ENCODE results near the gene PREB.

PREB gene

DNA sequence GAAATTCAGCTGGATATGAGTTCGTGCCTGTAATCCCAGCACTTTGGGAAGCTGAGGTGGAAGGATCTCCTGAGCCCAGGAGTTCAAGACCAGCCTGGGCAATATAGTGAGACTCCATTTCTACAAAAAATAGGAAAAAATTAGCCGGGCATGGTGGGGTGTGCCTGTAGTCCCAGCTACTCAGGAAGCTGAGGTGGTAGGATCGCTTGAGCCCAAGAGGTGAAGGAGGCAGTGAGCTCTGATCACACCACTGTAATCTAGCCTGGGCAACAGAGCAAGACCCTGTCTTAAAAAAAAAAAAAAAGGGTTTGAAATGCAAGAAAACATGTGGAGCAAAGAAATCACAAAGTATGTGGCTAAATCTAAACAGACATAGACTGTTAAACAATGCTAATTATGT is 25.4 kb downstream of the PREB start:
- TF ChIP-seq, protein P1, sequence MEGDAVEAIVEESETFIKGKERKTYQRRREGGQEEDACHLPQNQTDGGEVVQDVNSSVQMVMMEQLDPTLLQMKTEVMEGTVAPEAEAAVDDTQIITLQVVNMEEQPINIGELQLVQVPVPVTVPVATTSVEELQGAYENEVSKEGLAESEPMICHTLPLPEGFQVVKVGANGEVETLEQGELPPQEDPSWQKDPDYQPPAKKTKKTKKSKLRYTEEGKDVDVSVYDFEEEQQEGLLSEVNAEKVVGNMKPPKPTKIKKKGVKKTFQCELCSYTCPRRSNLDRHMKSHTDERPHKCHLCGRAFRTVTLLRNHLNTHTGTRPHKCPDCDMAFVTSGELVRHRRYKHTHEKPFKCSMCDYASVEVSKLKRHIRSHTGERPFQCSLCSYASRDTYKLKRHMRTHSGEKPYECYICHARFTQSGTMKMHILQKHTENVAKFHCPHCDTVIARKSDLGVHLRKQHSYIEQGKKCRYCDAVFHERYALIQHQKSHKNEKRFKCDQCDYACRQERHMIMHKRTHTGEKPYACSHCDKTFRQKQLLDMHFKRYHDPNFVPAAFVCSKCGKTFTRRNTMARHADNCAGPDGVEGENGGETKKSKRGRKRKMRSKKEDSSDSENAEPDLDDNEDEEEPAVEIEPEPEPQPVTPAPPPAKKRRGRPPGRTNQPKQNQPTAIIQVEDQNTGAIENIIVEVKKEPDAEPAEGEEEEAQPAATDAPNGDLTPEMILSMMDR (IDR thresholded peaks at IDR 0.05; ENCODE audit: low read depth, low read length), result no peak
- no peak for DNase-seq (ENCODE audit: extremely low read depth, low read depth)

DNA sequence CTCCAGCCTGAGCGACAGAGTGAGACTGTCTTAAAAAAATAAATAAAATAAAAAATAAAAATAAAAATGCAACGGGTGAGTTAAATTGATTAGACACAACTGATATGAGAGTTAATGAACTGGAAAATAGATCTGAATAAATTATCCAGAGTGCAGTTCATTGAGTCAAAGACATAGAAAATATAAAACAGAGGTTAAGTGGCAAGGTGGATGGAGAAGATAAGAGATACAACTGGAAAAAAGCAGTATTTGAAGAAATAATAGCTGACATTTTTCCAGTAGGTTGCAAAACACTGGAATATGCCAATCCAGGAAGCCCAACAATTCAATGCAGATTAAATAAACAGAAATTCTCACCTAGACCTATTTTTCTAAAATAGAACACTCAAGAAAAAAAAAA is 26.2 kb downstream of the PREB start:
- no peak for DNase-seq (ENCODE audit: extremely low read depth, low read depth)
- TF ChIP-seq, protein P1 (IDR thresholded peaks at IDR 0.05; ENCODE audit: low read depth, low read length), result no peak

DNA sequence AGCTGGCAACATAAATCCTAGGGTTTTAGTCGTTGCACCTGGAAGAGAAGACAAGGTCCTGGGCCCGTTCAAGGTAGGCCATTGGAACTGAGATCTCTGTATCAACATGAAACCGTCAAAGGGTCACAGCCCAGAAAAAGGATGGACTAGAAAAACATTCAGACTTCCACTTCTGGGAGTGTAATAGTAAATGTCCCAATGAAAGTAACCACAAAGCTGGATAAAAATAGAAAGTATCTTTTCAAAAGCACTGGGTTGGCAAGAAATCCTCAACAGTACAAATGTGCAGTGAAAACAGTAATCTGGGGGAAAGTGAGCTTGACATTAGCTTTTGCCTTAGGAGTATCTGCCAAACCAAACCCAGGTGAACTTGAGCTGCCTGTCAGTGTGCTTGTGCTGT is 28.5 kb downstream of the PREB start:
- TF ChIP-seq, protein P1 (IDR thresholded peaks at IDR 0.05; ENCODE audit: low read depth, low read length), result no peak

DNA sequence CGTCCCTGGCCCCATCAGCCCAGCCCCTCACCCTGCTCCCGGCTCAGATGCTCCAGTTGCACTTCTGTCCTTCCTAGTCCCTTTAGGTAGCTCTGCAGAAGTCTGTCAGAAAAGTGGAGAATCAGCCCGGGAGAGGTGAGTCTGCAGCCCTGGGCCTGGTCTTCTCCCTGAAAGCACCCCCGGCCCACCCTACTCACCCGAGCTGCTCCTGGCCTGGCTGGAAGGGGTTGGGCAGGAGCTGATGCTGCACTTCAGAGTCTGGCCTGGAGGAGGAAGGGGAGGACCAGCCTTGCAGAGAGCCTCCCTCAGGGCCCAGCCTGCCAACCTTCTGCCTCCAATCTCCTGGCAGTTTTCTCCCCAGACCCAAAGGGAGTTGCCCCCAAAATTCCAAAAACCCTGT is 32.1 kb downstream of the PREB start:
- TF ChIP-seq, protein P1 (IDR thresholded peaks at IDR 0.05; ENCODE audit: low read depth, low read length), result no peak

More for the DNA sequence above, 28.5 kb downstream of the PREB start:
- no peak for DNase-seq (ENCODE audit: extremely low read depth, low read depth)

DNA sequence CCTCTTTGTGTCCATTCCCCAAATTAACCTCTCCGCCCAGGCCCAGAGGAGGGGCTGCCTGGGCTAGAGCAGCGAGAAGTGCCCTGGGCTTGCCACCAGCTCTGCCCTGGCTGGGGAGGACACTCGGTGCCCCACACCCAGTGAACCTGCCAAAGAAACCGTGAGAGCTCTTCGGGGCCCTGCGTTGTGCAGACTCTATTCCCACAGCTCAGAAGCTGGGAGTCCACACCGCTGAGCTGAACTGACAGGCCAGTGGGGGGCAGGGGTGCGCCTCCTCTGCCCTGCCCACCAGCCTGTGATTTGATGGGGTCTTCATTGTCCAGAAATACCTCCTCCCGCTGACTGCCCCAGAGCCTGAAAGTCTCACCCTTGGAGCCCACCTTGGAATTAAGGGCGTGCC is 34.4 kb downstream of the PREB start:
- DNase-seq (ENCODE audit: extremely low read depth, low read depth), result no peak

More for the DNA sequence above, 32.1 kb downstream of the PREB start:
- no peak for DNase-seq (ENCODE audit: extremely low read depth, low read depth)

DNA sequence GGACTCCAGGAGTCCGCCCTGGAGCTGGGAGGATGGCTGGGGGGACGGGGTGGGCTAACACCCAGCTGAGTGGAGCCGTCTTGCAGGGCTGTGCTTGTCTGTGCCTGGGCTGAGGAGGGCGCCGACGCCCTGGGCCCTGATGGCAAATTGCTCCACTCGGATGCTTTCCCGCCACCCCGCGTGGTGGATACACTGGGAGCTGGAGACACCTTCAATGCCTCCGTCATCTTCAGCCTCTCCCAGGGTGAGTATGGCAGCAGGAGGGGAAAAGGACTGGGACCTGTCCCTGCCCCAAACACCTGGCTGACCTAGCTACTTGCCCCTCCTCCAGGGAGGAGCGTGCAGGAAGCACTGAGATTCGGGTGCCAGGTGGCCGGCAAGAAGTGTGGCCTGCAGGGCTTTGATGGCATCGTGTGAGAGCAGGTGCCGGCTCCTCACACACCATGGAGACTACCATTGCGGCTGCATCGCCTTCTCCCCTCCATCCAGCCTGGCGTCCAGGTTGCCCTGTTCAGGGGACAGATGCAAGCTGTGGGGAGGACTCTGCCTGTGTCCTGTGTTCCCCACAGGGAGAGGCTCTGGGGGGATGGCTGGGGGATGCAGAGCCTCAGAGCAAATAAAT is 35.0 kb downstream of the PREB start:
- TF ChIP-seq, protein P1 (IDR thresholded peaks at IDR 0.05; ENCODE audit: low read depth, low read length), result no peak
- DNase-seq (ENCODE audit: extremely low read depth, low read depth), result no peak

More for the DNA sequence above, 34.4 kb downstream of the PREB start:
- TF ChIP-seq, protein P1 (IDR thresholded peaks at IDR 0.05; ENCODE audit: low read depth, low read length), result no peak

DNA sequence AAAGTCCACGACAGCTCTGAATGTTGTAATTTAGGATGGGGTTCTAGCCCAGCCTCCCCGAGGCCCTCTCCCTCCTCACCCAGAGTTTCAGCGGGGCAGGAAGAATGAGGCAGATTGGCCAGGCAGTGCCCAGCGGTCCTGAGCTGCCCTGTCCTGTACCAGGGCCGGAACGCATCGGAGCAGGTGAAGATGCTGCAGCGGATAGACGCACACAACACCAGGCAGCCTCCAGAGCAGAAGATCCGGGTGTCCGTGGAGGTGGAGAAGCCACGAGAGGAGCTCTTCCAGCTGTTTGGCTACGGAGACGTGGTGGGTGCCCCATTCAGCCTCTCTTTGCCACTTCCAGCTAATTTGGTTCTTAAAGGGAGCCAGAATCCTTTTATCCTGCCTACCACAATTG is 37.1 kb downstream of the PREB start:
- TF ChIP-seq, protein P1 (IDR thresholded peaks at IDR 0.05; ENCODE audit: low read depth, low read length), result no peak
- DNase-seq (ENCODE audit: extremely low read depth, low read depth), result no peak
